IPS-15b (cell line): ENCODE data around the gene HOXB4.
A peak's percentile ranks its signal among the peaks of the same experiment; 100 is the strongest.

Experiments
- H3K27me3 ChIP-seq: one replicate; pipeline ENCODE4 v1.6.1; 2013; ENCODE audit warnings: low read length; ENCODE audit not compliant: control insufficient read depth, insufficient read depth
- H3K36me3 ChIP-seq: one replicate; pipeline ENCODE4 v1.6.1; 2013; ENCODE audit warnings: low read length; ENCODE audit not compliant: control insufficient read depth, insufficient read depth
- H3K4me1 ChIP-seq: one replicate; pipeline ENCODE4 v1.6.1; 2013; ENCODE audit warnings: mild to moderate bottlenecking, low read length; ENCODE audit not compliant: control insufficient read depth, insufficient read depth
- H3K4me3 ChIP-seq: one replicate; pipeline ENCODE4 v1.5.1; 2013; ENCODE audit warnings: low read depth, low read length
- H3K9ac ChIP-seq: one replicate; pipeline ENCODE4 v1.6.1; 2013; ENCODE audit warnings: low read depth, mild to moderate bottlenecking, low read length
- H3K9me3 ChIP-seq: one replicate; pipeline ENCODE4 v1.6.1; 2013; ENCODE audit warnings: mild to moderate bottlenecking, low read length; ENCODE audit not compliant: control insufficient read depth, insufficient read depth

HOXB4 gene

DNA sequence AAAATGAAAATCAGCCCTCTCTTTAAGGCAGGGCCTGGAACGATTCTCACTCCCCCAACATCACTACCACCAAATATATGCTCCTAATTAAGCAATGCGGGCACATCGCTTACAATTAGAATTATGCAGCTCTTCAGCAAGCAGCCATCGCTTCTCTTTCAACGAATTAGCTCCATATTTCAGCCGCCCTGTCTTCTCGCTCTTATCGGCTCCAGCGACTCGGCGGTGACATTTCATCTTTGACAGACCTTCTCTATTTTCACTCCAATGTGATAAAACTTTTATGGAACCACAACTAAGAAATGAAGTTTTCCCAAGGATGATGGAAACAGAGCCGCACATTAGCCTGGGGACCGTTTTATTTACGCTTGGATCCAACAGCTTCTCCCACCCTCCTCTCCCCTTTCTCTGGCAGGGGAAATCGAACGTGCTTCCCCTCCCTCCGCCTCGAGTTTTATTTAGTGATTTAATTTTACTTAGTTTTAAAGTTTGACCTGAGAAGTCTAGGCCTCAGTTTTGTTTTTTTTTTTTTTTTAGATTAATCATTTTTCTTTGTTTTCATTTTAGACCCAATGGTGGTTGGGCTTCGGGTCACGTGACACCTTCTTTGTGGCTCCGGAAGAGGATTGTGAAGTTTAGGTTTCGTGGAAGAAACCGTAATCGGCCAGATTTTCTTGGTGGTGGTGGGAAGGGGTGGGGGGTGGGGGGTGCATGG, 30.2 kb downstream of the HOXB4 start:
- no peak overlapping the region for H3K9ac ChIP-seq
- no peaks in the 10 kb centered on the region for H3K36me3 ChIP-seq
- peaks cover 94% of the 10 kb centered on the region for H3K27me3 ChIP-seq
- H3K4me1 ChIP-seq = peaks cover 39% of the 10 kb centered on the region
- H3K4me3 ChIP-seq = peak overlapping the region; percentile 37
- no peaks in the 10 kb centered on the region for H3K9me3 ChIP-seq

DNA sequence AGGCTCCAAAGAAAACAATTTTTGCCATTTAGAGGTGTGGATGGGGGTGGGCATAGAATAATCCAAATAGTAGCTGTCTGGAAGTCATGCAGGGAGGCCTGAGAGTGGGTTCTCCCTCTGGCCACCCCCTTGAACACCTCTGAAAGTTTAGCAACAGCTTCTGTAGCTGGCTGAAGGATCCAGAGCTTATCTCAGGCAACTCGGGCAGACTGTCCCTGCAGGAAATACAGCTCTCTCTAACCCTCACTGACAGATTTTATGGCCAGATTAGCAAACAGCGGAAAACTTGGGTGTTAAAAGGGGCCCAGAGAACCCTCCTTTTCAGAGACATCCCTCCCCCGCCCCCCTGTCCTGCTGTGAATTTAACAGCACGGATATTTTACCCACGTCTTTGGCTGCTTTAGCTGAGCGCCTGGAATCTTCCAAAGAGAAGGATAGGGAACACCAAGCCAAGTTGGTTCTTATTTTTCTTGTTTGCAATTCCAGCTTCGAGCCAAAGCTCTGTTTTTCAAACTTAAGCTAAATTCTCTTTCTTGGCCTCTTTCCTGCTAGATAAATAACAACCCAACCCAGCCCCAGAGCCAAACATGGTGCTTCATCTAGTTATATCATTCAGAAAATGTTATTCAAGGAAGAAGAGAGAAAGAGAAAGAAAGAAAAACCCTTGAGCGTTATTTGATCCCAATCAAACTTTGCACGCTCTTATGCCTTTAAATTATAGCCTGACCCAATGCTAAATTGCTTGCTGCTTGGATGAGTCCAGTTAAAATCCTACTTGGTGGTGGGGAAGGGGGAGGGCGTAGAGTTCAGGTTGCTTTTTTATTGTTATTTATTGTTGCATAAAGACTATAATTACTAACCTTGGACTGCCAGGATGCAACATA, 31.0 kb downstream of the HOXB4 start:
- Histone ChIP-seq H3K9me3 (no peaks in the 10 kb centered on the region), H3K9ac (no peak overlapping the region), H3K4me3 (peak overlapping the region; percentile 37), H3K27me3 (peaks cover 94% of the 10 kb centered on the region), H3K36me3 (no peaks in the 10 kb centered on the region), H3K4me1 (peaks cover 39% of the 10 kb centered on the region)

DNA sequence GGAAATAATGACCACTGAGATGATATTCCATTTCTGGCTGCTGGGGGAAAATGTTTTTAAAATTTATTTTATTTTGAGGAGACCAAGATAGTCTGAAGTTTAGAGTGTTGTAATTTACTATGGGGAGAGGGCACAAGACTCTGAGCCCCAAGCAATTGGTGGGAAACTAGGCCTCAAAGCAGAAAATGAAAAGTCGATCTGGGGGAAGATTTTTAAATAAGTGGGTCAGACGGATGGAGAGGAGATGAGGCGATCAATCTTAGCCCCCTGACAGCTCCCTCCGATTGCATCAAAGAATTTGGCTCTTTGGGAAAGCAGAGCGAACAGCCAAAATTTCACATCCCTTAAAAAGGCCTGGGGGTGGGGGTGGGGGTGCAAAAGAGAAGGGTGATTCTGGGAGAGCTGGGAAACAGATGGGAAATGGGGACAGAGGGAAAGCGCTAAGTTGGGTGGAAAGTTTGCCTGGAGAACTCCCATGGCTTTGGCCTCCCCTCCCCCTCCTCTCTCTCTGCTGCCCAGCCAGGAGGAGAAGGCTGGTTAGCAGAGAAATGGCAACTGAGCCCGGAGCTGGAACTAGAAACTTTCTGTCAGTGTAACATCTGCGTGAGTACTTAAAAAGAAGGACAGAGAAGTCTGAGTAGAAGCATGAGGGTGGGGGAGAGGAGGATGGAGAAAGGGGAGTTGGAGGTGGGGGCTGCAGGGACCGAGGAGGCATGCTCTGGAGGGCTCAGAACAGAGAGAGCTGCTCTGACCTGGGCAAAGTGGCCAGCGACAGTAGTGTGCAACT, 31.8 kb downstream of the HOXB4 start:
- peak overlapping the region; percentile 37 for H3K4me3 ChIP-seq
- H3K4me1 ChIP-seq = peaks cover 39% of the 10 kb centered on the region
- no peak overlapping the region for H3K9ac ChIP-seq
- H3K9me3 ChIP-seq = no peaks in the 10 kb centered on the region
- no peaks in the 10 kb centered on the region for H3K36me3 ChIP-seq
- H3K27me3 ChIP-seq = peaks cover 92% of the 10 kb centered on the region

DNA sequence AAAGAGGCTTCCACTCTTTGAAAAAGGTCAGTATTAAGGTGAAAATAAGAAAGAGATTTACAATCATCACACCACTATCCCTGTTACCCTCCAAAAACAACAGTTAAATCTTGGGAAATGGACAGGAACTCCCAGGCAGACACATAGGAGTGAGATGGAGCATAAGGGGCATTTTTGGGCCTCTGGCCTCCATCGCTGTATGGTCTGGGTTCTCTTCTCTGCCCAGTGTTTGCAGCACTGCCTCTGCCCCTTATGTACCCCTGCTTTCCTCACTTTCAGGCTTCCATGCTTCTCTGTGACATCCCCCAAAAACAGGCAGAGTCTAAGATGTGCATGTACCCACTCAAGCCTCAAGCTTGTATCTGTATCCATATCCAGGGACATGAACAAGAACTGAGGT, 32.6 kb downstream of the HOXB4 start:
- H3K4me3 ChIP-seq = peak overlapping the region; percentile 19
- H3K9me3 ChIP-seq = no peaks in the 10 kb centered on the region
- H3K36me3 ChIP-seq = no peaks in the 10 kb centered on the region
- no peak overlapping the region for H3K9ac ChIP-seq
- H3K4me1 ChIP-seq = peaks cover 43% of the 10 kb centered on the region
- peaks cover 95% of the 10 kb centered on the region for H3K27me3 ChIP-seq

DNA sequence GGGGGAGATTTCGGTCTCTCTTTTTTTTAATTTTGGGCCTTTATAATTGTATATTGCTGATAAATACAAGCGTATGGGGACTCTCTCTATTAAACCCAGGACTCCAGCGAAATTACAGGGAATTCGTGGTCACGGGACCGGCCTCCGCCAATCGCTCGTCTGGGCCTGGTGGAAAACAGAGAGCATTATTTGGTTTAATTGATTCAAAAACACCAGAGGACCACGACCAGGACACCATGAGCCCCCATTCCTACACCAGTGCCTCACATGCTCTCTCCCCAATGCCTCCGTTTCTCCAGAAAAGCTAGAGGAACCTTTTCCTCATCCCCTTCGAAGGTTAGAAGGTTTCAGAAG, 33.2 kb downstream of the HOXB4 start, which contains the start of gene HOXB2:
TSS of gene HOXB2 (minus strand) at position 88 of the 354 bp plus-strand sequence. CDS start 198 bp downstream, outside the sequence.
- Histone ChIP-seq H3K4me1 (peaks cover 46% of the 10 kb centered on the region), H3K9ac (no peak within 1 kb of the TSS), H3K36me3 (no peaks in the 10 kb centered on the region), H3K9me3 (no peaks in the 10 kb centered on the region), H3K4me3 (peak within 1 kb of the TSS; percentile 42), H3K27me3 (peaks cover 95% of the 10 kb centered on the region)

DNA sequence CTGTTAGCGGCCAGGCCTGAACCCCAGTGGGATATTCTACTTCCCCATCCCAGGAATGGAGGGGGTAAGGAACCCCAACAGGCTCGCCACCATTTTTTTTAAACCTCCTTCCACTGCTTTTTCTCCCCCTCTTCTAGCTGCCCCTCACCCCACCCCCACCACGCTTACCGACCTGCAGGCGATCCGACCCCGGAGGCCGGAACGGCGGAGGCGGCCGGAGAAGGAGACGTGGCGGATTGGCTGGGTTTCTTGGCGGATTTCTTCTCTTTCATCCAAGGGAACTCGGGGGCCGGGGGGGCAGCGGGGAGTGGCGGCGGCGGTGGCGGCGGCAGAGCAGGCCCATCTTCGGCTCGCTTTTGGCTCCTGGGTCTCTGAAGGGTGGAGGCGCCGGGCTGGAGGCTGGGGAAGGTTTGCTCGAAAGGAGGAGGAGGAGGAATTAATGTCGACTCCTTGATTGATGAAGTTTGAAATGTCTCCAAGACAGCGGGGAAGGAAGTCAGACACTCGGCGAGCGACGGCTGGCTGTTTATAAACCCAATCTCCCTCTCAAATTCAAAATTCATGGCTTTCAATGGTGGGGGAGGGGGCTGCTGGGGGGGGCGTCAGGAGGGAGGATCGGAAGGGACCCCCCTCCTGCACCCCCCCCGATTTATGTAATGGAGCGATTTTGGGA, 33.7 kb downstream of the HOXB4 start:
- Histone ChIP-seq H3K9ac (no peak overlapping the region), H3K4me1 (peaks cover 44% of the 10 kb centered on the region), H3K9me3 (no peaks in the 10 kb centered on the region), H3K27me3 (peaks cover 95% of the 10 kb centered on the region), H3K4me3 (peak overlapping the region; percentile 42), H3K36me3 (no peaks in the 10 kb centered on the region)

DNA sequence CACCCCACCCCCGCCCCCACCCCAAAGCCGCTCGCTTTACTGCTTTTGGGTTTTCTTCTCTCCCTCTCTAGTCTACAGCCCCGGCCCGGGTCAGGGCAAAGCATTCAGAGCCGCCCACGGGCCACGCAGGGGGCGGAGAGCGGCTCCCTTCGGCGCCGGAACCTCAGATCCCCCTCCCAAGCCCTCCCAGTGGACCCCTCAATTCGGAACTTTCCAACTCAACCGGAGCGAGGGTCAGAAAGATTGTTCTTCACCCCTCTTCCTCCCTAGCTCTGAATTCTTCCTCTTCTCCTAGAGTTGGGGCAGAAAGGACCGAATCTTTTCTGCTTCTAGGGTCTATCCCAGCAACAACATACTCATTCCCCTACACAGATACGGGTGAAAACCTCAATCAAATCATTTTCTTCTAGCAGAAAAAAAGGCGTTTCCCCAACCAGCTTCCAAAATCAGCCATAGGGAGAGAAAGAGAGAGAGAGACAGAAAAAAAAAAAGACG, 34.2 kb downstream of the HOXB4 start:
- H3K9ac ChIP-seq = no peak overlapping the region
- peaks cover 95% of the 10 kb centered on the region for H3K27me3 ChIP-seq
- no peaks in the 10 kb centered on the region for H3K36me3 ChIP-seq
- no peaks in the 10 kb centered on the region for H3K9me3 ChIP-seq
- peak overlapping the region; percentile 42 for H3K4me3 ChIP-seq
- peaks cover 38% of the 10 kb centered on the region for H3K4me1 ChIP-seq

DNA sequence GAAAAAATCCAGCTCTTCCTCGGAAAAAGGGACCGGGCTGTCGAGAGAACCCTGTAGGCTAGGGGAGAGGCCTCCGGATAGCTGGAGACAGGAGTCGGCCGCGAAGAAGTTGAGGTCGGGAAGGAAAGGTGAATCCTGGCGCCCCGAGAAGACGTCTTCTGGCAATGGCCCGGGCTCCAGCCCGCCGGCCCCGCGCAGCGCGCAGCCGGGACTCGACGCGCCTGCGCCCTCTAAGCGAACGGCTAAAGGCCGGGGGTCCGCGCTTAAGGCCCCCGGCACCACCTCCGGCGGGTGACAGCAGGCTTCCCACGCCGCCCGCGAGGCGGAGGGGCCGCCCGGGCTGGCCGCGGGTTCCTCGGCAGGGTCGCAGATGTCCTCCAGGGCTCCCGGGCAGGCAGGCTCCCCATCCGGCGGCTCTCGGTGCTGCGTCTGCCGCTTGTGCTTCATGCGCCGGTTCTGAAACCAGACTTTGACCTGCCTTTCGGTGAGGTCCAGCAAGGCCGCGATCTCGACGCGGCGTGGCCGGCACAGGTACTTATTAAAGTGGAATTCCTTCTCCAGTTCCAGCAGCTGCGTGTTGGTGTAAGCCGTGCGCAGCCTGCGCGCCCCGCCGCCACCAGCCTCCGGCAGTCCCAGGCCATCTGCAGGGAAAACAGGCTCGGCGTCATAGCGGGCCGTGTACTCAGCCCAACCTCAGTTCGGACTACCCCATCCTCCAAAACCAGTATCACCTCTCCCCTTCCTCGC, 34.9 kb downstream of the HOXB4 start:
- H3K4me1 ChIP-seq = peaks cover 33% of the 10 kb centered on the region
- no peak overlapping the region for H3K9ac ChIP-seq
- peak overlapping the region; percentile 42 for H3K4me3 ChIP-seq

DNA sequence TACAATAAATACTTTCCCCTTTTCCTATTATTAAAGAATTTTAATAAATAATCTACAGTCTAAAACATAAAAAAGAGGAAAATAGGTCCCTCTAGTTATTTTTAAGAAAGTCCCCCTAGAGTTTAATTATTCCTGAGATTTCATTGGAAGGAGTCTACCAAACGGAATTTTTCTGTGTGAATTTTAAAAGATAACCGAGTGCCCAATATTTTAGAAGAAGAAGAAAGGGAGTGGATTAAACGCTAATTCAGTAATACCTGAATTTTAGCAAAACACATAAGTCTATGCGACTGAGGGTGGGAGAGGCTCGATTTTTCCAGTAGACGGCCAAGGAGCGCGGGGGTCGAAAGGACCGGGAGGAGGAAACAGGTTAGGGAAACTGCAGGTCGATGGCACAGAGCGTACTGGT, 35.4 kb downstream of the HOXB4 start:
- peaks cover 85% of the 10 kb centered on the region for H3K27me3 ChIP-seq
- peaks cover 29% of the 10 kb centered on the region for H3K4me1 ChIP-seq
- no peaks in the 10 kb centered on the region for H3K36me3 ChIP-seq
- peak overlapping the region; percentile 51 for H3K4me3 ChIP-seq
- H3K9ac ChIP-seq = no peak overlapping the region
- no peaks in the 10 kb centered on the region for H3K9me3 ChIP-seq

More for the DNA sequence above, 34.9 kb downstream of the HOXB4 start:
- Histone ChIP-seq H3K27me3 (peaks cover 90% of the 10 kb centered on the region), H3K9me3 (no peaks in the 10 kb centered on the region), H3K36me3 (no peaks in the 10 kb centered on the region)

DNA sequence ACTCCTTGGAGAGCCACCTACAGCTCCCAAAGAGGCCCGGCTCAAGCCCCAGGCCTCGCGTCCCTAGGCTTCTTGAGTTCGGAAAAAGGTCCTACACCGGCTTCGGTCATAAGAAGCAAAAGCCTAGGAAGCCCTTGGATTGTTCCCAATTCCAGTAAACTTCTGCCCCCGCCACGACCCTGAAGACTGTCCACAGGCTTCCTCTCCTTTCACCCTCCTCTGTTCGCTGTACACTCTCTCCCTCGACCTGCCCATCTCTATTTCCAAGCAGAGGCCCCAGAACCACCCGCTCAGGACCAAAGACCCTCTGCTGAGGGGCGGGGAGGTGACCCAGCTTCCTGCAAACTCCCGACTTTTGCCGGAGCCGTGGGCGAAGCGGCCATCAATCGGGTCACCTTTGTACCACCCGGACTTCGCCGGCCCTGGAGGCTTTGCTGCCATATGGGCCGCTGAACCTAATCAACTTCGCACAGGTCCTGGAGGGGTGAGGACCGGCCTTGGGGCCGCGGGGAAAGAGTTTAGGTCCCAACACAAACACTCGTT, 36.0 kb downstream of the HOXB4 start:
- no peak overlapping the region for H3K9ac ChIP-seq
- H3K27me3 ChIP-seq = peaks cover 79% of the 10 kb centered on the region
- peak overlapping the region; percentile 51 for H3K4me3 ChIP-seq
- H3K9me3 ChIP-seq = no peaks in the 10 kb centered on the region
- peaks cover 24% of the 10 kb centered on the region for H3K4me1 ChIP-seq
- H3K36me3 ChIP-seq = no peaks in the 10 kb centered on the region
